HG03558 (cell line): Measurements from ENCODE around the gene NDUFAB1.
"Not testable (repeated sequence)": the region's sequence is repeated elsewhere in the genome, so short reads cannot be mapped to it uniquely, and the experiment has no call there.

Experiments
- ATAC-seq: cut with Tn5 transposase; IDR thresholded peaks from one replicate; pipeline ENCODE4 v1.9.1; 2021; ENCODE audit warnings: moderate number of reproducible peaks; ENCODE audit not compliant: unreplicated experiment; ENCODE audit errors: extremely low read depth

Gene NDUFAB1

DNA sequence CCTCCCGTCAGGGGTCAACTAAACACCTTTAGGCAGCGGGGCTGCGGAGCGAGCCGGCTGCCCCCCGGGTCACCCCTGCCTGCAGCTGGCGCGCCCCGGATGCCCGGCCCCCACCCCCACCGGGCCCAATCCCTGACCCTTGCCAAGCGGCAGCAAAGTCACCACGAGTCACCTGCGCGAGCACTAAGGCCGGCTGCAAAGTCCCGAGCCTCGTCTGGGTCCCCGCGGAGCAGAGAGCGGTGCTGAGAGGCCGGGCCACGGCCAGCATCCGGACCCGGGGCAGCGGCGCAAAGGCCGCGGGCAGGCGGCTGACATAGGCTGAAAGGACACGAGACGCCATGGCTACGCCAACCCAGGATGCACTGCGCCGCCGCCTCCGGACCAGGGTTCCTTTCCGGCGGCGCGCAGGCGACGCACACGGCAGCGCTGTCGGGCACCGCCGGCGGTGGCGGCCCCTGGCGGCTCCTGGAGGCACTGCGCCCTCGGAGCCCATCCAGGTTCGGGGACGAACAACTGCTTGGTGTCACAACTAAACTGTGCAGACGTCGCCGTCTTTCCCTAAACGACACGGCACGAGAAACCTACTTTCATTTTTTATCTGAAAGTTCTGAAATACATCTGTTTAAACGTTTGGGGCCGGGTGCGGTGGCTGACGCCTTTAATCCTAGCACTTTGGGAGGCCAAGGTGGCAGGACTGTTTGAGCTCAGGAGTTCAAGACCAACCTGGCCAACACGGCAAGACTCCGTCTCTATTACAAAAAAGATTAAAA, at the start of gene NDUFAB1:
Gene NDUFAB1 (minus strand): TSS at position 366 of the 770 bp plus-strand sequence. CDS start 26 bp downstream, at position 340.
- ATAC-seq: peak; percentile 82

DNA sequence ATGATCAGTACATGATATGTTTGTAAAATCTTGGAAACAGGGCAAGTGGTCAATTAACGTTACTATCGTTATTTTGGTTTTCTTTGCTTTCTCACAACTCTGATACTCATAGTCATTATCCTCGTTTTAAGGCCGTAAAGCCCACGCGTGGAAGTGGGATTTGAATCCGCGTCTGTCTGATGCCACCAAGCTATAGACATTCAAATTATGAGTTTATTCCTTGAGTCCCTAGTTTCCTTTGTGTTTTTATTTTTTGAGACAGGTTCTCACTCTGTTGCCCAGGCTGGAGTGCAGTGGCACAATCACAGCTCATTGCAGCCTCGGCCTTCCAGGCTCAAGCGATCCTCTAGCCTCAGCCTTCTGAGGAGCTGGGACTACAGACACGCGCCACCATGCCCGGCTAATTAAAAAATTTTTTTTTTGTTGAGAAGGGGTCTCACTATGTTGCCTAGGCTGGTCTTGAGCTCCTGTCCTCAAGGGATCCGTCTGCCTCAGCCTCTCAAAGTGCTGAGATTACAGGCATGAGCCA, 46.2 kb upstream of the NDUFAB1 start:
- ATAC-seq: no peak

DNA sequence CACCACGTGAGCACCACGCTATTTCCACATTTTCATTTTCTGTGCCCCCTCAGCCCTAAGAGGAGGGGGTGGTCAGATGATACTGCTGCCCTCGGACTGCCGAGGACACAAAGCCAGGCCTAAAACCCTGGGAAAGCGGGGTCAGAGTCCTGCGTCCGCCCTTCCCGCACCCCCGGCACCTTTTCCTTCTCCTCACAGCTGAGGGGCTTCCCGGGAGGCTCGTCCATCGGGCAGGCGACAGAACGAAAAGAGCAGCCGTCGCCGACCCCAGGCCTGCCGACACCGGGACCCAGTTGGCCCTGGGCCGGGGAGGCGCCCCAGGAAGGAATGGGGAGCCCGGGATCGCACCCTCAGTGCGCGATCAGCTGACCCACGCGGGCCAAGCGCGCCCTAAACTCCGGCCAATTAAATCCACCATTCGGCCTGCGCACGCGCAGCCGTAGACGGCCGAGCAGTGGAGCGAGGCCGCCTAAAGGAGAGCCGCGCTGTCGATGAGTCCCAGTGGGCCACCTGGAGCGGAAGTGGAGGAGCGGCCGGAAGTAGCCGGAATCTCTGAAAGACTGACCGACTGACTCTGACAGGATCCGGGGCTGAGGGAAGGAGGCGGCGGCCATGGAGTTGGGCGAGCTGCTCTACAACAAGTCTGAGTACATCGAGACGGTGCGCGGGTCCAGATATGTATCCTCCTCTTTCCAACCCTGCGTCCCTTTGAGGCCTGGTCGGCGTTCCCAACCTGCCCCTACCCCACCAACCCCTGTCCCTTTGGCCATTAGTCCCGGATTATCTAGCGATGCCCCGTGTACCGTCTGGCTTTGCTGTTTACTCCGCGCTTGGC, 45.0 kb upstream of the NDUFAB1 start, which contains the start of the genes DCTN5 and PALB2:
Gene DCTN5 (plus strand): TSS at position 536 of the 835 bp plus-strand sequence. CDS start 77 bp downstream, at position 613.
Gene PALB2 (minus strand): TSS at position 380 of the 835 bp plus-strand sequence. CDS start 153 bp downstream, at position 227.
- peak; percentile 83 for ATAC-seq

DNA sequence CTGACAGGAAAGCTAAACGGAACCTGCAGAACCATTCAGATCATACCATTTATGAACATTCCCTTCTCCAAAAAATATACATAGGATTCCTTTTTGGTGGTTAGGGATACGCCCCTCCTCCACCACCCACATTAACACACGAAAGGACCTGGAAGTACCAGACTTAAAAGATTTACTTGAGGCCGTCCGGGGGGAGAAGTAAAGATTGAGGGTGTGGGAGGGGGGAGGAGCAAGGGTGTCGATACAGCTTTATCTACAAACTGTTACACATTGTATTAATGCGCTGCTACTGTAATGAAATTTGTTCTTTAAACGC, 44.5 kb upstream of the NDUFAB1 start:
- no peak for ATAC-seq

DNA sequence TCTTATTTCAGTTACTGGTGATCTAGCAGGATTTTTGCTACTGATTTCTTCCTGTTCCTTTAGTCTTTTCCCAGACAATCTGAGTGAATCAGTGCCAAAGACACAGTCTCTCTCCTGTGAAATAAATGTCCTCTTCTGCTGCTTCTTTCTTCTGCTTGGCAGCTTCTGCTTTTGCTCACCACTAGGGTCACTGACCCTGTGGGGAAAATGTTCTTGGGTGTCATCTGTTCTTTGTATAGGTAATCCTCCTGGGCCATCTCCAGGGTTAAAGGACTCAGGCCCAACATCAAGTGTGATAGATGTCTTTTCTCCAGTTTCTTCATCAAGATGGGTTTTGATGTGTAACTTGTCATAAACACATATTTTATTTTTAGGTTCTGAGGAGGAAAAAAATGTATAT, 39.8 kb upstream of the NDUFAB1 start:
- ATAC-seq: no peak

DNA sequence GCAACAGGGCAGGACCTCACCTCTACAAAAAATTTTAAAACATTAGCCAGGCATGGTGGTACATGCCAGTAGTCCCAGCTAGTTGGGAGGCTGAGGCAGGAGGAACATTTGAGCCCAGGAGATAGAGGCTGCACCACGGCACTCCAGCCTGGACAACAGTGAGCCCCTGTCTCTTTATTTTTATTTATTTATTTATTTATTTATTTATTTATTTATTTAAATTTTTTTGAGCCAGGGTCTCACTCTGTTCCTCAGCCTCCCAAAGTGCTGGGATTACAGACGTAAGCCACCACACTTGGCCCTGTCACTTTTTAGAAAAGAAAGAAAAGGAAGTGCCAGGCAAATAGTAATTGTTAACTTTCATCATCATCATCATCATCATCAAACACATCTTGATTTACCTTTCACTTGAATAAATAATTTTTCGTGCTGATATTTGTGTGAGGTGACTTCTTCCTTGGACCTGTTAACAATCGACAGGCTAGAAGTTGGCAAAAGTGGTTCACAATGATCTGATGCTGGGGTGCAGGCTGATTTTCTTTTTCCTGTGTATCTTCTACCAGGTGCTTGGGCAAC, 38.4 kb upstream of the NDUFAB1 start:
- no peak for ATAC-seq

DNA sequence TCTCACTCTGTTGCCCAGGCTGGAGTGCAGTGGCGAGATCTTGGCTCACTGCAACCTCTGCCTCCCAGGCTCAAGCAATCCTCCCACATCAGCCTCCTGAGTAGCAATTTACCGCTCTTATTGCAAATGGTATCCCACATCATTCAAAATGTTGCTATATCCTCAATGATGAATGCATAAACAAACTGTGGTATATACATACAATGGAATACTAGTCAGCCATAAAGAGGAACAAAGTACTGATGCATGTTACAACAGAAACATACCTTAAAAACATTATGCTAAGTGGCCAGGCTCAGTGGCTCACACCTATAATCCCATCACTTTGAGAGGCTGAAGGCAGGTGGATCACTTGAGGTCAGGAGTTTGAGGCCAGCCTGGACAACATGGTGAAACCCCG, 35.8 kb upstream of the NDUFAB1 start:
- ATAC-seq: not testable (repeated sequence)

DNA sequence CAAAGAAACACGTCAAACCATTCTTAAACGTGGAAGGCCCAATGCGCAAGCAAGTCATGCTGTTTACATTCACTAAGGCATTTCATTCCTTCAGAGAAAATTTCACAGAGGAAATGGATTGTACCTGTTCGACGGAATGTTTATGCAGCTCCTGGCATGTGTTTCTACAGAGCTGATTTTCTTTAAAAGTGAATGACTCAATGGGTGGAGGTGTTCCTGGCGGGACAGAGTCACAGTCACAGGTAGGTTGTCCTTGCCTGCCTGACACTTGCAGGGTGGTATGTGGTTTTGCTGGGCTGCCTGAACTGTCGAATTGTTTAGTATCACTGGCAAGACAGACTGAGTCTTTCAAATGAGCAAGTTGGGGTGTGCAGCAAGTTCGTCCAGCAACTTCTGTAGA, 33.4 kb upstream of the NDUFAB1 start:
- no peak for ATAC-seq

DNA sequence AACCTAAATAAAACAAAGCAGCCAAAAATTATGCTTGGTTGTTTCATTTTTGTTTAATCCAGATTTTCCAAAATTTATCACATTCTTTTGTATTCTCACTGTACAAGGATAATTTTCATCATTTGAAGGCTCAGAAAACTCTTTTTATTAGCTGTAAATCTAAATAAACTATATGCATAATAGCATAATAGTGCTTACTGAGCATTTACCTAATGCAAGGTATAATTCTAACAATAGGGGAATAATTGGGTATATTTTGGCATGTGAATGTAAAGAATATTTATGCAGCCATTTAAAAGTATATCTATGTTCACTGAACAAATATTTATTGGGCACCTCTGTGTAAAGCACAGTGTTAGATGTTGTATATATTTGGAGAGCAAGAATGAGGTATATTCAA, 28.0 kb upstream of the NDUFAB1 start:
- no peak for ATAC-seq

DNA sequence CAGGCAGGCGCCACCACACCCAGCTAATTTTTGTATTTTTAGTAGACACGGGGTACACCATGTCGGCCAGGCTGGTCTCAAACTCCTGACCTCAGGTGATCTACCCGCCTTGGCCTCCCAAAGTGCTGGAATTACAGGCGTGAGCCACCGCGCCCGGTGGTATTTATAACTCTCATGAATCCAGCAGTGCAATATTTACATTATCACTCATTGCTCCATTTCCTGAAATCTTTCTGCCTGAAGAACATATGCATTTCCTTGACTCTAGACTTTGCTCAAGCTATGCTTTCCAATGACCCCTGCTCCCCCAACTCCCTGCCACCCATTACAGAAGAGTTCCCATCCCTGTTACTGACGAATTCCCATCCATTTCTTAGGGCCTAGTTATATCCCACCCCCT, 19.7 kb upstream of the NDUFAB1 start:
- no peak for ATAC-seq

DNA sequence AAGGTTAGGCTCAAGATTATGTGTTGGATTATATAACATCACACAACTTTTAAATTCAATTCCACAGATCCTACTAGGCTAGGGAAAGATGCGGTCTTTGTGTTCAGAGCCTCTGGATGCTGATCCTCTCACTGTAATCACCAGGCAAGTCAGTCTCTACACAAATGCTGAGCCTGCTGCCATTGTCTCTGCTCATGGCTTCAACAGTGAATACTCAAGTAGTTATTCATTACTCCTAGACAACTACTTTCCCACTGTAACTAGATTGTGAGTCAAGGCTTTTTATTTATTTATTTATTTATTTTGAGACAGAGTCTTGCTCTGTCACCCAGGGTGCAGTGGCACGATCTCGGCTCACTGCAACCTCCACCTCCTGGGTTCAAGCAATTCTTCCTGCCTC, 15.8 kb upstream of the NDUFAB1 start:
- ATAC-seq: no peak

DNA sequence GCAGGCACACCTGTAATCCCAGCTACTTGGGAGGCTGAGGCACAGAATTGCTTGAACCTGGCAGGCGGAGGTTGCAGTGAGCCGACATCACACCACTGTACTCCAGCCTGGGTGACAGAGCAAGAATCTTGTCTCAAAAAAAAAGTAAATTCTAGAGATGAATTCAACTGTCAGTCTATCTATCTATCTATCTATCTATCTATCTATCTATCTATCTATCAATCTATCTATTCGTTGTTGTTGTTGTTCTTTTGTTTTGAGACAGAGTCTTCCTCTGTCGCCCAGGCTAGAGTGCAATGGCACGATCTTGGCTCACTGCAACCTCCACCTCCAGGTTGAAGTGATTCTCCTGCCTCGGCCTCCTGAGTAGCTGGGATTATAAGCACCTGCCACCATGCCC, 14.8 kb upstream of the NDUFAB1 start:
- ATAC-seq: not testable (repeated sequence)

DNA sequence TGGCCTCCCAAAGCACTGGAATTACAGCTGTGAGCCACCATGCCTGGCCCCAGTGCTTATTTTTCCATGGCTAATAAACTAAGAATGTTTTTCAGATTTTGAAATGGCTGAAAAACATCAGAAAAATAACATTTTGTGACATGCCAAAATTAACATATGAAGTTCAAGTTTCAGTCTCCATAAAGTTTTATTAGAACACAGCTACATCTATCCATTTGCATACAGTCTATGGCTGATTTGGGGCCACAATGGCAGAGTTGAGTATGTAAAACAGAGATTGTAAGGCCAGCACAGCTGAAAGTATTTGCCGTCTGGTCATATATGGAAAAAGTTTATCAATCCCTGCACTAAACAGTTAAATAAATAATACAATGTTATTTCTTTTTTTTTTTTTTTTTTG, 13.8 kb upstream of the NDUFAB1 start:
- ATAC-seq: no peak

DNA sequence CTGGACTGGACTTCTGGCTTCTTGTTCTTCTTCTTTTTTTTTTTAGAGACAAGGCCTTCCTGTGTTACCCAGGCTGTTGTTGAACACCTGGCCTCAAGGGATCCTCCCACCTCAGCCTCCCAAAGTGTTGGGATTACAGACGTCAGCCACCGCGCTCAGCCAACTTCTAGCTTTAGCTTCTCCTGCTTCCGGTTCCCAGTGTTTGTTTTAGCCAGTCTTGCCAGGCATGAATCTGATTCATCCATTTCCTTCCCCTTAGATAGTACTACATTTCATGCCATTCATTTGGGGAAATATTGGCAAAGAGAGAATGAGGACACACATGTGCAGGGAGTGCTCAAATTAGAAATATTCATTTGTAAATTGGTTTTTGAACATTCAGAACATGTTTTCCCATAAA, 12.1 kb upstream of the NDUFAB1 start:
- ATAC-seq: no peak

DNA sequence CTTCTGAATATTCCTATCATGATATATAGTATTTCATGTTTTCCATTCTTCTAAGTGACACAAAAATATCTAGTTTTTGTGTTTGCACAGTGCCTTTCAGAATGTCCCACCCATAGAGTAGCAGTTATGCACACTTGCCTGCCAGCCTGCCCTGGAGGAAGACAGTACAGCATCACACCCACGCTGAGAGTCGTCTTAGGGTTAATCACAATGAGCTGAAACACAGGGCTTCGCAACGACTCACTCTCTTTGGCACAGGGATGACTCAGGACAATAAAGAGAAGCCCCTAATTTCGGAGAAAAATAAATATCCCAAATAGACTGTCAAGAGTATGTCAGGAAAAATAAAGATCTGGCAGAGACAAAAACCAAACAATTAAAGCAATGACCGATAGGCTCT, 11.6 kb upstream of the NDUFAB1 start:
- no peak for ATAC-seq

DNA sequence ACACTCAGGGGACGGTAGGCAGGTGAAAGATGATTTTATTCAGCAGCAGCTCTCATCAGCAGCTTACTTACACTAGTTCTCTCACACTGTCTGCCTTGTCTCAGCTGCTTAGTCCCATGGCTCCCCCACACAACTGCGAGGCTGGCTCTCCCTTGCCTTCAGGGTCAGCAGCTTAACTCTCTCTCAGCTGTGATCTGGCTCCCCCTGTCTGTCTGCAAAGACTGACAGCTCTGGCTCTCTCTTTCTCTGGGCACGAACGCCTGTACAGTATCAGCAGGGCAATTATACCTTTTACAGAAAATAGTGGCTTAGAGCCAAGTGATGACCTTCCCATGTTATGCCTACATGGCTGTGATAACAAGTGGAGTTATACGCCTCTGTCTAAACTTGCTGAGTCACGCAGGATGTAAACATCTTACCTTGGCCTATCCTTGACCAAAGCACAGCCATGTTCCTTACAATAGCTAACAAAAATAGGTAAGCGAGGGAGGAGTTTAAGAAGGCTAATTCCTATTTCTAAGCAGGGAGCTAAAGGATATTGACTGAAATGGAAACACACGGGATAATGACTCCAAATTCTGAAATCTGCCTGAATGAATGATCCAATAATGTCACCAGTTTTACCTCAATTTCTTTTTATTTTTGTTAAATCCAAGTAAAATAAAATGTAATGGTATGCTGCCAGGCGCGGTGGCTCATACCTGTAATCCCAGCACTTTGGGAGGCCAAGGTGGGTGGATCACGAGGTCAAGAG, 1.1 kb upstream of the NDUFAB1 start:
- no peak for ATAC-seq

DNA sequence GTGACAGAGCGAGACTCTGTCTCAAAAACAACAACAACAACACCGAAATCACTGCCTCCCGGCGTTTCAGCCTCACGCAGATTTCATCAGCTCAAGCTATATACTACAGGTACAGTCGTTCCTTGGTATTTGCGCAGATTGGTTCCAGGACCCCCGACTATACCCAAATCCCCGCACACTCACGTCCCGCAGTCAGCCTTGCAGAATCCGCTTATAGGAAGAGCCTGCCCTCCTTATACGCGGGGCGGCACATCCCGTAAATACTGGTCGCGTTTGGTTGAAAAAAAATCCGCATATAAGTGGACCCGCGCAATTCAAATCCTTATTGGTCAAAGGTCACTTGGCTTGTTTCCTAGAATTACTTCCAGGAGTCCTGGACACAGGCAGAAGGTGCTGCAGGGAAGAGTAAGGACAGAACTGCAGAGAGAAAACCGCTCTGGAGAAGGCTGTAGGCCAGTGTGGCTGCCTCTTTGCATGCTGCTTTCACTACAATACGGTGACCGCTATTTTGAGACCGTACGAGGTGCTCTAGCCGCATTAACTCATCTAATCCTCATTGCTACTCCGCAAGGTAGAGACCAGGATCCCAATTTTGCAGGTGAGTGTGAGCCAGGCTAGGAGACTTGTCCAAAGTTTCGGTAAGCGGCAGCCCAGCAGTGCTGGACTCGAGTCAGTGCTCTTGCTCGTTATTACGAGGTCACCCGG, 718 bp downstream of the NDUFAB1 start:
- no peak for ATAC-seq

DNA sequence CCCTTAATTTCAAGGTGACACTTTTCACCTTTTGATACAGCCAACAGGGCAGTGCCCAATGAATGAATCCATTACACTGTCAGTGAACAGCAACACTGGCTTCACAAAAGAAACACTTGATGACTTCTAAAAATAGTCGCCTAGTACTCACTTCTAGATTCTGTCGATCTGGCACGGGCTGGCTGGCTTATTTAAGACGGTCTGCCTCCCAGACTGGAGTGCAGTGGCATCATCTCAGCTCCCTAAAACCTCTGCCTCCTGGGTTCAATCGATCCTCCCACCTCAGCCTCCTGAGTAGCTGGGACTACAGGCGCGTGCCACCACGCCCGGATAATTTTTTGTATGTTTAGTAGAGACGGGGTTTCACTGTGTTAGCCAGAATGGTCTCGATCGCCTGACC, 1.9 kb downstream of the NDUFAB1 start:
- no peak for ATAC-seq

DNA sequence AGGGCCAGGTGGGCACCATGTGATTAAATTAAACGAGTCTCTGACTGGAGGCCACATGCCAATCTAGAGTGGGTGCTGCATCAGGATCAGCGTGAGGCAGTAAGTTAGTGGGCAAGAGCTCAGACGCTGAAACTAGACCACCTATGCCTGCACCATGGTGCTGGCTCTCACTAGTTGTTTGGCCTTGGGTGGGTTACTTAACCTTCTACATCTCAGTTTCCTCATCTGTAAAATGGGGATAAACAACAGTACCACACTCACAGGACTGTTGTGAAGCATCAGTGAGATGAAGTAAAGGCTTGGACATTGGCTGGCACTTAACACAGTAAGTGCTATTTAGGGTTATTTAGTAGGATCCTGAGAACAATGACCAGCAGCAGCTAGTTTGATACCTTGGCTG, 5.9 kb downstream of the NDUFAB1 start:
- no peak for ATAC-seq

DNA sequence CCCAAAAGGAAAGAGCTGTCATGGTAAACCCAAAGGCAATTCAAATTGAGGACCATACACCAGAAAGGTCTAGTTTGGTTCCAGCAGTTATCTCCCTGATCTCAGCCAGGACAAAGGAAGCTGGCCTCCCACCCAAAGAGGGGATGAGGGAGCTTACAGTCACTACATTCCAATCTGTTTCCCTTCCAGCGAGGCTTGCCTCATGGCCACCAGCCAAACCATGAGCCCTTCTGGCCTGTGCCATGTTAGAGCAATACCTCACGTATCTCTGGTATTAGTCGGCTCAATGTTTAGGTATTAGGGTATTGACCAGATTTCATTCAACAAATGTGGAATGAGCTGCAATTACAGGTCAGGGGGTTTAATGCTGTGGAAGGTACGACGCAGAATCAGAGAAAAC, 8.4 kb downstream of the NDUFAB1 start:
- ATAC-seq: no peak
